ENCODE results near the gene IGF1R. TPM values are rescaled to one million over a fixed set of nuclear protein-coding genes. Genes with fewer than 3 reads are reported as not detected.

Gene IGF1R
- total RNA-seq = 10 to 100 TPM; 29.9 to 50.3 (median 36.7) TPM
- polyA plus RNA-seq = 1 to 10 TPM; 8.1 to 8.8 TPM

- H3K36me3 ChIP-seq = no peaks in the 10 kb centered on the region
- no peaks in the 10 kb centered on the region for H3K9me3 ChIP-seq
- intact Hi-C loops (cut with DNase I) = no loop called here
- no peak for TF ChIP-seq CTCF (IDR thresholded peaks at IDR 0.05)
- no peak for FAIRE-seq
- H3K4me3 ChIP-seq = peak within 1 kb of the TSS; percentile 63 to 96 (median 83)
- WGBS, 2 donors = 0 to 1% methylated on average over 73 to 106 of the region's 106 CpGs
- ATAC-seq = peak; percentile 65 to 80 (median 73)
- DNase-seq = peak; percentile 84 to 92 (median 90)
- peak within 1 kb of the TSS; percentile 77 to 95 (median 92) for H3K27ac ChIP-seq
- H3K4me1 ChIP-seq = peaks cover 7 to 12% (median 9%) of the 10 kb centered on the region in 3 donors
- H3K27me3 ChIP-seq = no peaks in the 10 kb centered on the region
Observed at GRCh38 chr15:98647774-98648653, at the start of gene IGF1R. Gene IGF1R, plus strand, starts transcription at chr15:98648539. Its CDS starts 1,043 bp downstream, at chr15:98649582.

- peak; percentile 71 to 88 (median 84) for ATAC-seq
- Histone ChIP-seq H3K4me3 (peak overlapping the region in 3 of 4 donors; percentile 15 to 42 (median 42)), H3K9me3 (no peaks in the 10 kb centered on the region), H3K27me3 (no peaks in the 10 kb centered on the region), H3K27ac (peak overlapping the region in 3 of 4 donors; percentile 59 to 80 (median 78)), H3K36me3 (no peaks in the 10 kb centered on the region), H3K4me1 (no peaks in the 10 kb centered on the region)
- FAIRE-seq = no peak
- TF ChIP-seq CTCF (IDR thresholded peaks at IDR 0.05) = no peak
- intact Hi-C loops (cut with DNase I) = no loop called here
- 3 to 5% methylated on average over 15 of the region's 15 CpGs for WGBS, 2 donors
- peak in 5 of 6 donors; percentile 58 to 74 (median 60) for DNase-seq
Observed at GRCh38 chr15:98599909-98600691, 48.2 kb upstream of the IGF1R start.

GRCh38 chr15:98604983-98605382, 43.4 kb upstream of the IGF1R start:
- TF ChIP-seq CTCF (IDR thresholded peaks at IDR 0.05) = no peak
- Histone ChIP-seq H3K4me1 (no peaks in the 10 kb centered on the region), H3K9me3 (no peaks in the 10 kb centered on the region), H3K27ac (peak overlapping the region in 2 of 4 donors; percentile 37 to 42), H3K36me3 (no peaks in the 10 kb centered on the region), H3K27me3 (no peaks in the 10 kb centered on the region), H3K4me3 (peak overlapping the region in 1 of 4 donors; percentile 12)
- DNase-seq = peak; percentile 68 to 95 (median 90)
- FAIRE-seq = no peak
- intact Hi-C loops (cut with DNase I) = no loop called here
- 43 to 49% methylated on average over 15 of the region's 15 CpGs for WGBS, 2 donors
- ATAC-seq = peak; percentile 82 to 91 (median 88)

GRCh38 chr15:98609144-98609852, 39.0 kb upstream of the IGF1R start:
- peaks cover 4 to 5% (median 4%) of the 10 kb centered on the region in 3 donors for H3K4me1 ChIP-seq
- WGBS, 2 donors = 64 to 73% methylated on average over 9 of the region's 9 CpGs
- intact Hi-C loops (cut with DNase I) = no loop called here
- H3K9me3 ChIP-seq = no peaks in the 10 kb centered on the region
- no peaks in the 10 kb centered on the region for H3K36me3 ChIP-seq
- no peaks in the 10 kb centered on the region for H3K27me3 ChIP-seq
- no peak overlapping the region for H3K4me3 ChIP-seq
- ATAC-seq (no peak), FAIRE-seq (no peak), DNase-seq (peak in 1 of 6 donors; percentile 35)
- H3K27ac ChIP-seq = no peak overlapping the region
- TF ChIP-seq CTCF (IDR thresholded peaks at IDR 0.05) = no peak

Measured in pancreas (tissue), 10 donors.